GOT3 (cell line): Measurements from ENCODE around the gene TREM2.

Experiments used
- DNase-seq: peaks from one replicate; lab custom pipeline; 2025; ENCODE audit warnings: mixed read lengths; lab: John Stamatoyannopoulos, UW

TREM2 gene

DNA sequence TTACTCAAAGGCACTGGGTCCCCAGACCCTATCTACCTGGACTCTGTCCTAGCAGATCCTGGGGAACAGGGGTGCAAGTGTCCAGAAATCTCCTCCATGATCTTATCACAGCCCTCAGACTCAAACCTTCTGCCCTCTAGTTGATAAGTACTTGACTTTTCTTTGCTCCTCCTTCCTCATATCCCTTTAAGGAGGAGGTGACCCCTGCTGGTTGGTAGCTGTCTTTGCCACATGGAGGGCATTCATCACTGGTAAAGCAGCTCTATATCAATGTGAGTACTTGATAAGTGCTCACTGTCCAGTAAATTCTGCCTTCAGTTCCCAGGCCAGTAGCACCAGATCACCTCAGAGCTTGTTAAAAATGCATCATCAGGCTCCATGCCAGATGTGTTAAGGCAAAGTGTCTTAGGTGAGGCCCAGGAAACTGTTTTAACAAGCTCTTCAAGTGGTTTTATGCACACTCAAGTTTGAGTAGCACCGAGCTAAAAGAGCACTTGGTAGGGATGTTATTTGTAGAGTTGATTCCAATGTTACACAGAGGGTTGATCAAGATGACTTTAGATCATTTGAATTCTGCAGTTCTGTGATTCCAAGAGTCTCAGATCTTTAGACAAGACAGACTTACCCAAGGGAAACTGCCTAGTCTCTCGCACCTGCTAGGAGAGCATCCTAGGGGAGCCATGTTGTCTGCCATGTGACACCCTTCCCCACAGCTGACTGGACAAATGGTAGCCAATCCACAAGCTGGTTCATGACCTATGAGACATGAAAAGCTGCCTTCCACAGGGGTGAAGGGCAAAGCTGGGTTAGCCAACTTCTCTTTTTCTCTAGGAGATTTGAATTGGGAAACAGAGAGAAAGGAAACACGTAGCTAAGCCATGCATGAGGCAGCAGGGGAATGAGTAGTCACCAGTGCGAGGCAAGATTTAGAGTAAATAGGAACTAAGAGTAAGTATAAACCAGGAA is 19.4 kb upstream of the TREM2 start:
- DNase-seq = no peak

DNA sequence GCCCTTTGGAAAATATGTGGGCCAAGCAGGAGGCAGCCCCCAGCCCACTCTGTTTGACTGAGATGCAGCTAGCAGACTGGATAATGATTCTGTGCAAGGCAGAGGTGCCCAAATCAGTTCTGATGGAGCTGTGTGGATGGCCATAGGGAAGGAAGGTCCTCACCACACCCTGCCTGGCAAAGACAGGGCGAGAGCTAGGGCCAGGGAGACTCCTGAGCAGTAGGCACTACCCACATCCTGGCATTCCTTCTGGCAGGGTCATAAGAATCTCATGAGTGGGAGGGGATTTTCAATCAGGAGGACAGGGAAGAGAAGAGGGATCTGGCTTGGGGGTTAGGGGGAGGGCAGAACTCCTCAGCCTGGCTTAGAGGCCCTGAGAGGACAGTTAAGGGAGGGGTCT is 18.6 kb upstream of the TREM2 start:
- DNase-seq = no peak

DNA sequence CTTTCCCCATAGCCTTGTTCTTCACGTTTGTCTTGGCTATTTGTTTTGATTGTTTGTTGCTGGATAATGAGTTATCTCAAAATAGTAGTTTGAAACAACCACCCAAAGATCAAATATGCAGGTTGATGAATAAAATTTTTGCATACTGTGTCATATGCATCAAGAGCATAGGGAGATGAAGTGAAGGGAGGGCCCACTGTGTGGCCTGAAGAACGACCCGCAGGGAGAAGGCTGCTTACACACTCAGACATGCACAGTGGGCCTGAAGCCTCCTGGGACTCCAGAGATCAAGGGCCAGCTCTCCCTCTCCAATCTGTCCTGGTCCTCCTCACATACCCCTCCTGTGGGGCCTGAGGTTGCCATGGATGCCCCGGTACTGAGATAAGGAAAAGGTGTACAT is 16.2 kb upstream of the TREM2 start:
- no peak for DNase-seq

DNA sequence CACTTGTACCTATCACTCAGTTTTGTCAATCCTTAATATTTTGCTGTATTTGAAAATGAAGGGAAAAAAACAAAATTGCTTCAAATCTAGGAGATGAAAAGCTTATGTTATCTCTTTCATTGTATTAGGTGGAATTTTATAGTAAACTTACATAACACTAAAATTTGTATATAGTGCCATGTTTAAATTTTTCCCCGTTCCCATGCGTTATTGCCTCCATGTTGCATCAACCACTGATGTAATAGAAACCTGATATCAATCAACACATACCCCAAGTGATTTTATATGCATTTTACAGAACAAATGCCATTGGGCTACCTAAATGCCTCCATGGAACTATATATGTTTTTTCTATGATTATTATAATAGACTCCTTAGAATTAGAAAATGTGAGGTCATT is 14.8 kb upstream of the TREM2 start:
- no peak for DNase-seq

DNA sequence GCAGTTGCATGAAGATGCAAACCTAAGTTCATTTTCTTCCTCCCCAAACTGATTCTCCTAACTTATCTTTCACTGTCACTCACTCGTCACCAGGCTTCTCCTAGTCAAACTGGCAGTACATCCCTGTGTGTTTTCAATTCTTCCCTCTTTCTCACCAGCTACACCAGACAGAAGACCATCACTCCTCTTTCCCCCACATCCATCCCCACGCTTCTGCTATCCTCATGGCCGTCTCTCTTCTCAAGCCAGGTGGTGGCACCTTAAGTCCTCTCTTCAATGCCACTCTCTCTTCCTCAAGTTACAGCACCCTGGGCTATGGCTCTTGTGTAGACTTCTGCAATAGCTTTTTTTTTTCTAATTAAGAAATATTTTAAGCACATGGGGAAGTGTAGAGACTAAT is 14.4 kb upstream of the TREM2 start:
- no peak for DNase-seq

DNA sequence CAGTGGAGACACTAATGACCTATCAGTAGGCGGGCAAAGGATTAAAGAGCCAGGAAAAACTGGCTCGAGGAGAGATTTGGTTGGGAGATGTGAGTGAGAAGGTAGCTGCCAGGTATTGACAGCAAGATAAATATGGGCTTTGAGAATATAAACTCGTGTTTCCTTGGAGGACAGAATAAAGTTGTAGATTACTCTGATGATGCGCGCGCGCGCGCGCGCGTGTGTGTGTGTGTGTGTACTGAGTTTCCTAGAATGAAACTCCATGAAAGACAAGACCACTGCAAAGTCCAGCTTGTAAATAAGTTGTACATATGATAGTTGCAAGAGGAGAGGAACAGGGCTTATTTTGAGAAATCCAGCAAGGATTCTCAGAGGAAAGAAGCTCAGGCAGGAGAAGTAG is 13.3 kb upstream of the TREM2 start:
- DNase-seq = no peak

DNA sequence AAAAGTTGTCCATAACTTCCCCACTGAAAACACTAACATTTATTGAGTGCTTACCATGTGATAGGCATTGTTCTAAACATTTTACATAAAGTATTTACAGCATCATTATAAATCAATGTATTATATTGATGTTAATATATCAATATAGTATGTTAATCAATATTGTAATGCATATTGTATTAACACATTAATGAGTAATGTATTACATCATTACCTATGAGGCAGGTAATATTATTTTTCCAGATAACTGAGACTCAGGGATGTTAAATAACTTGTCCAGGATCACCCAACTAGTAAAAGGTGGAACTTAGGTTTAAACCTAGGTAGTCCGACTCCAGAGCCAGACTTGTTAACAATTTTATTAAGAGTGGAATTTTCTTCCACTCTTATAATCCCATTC is 12.2 kb upstream of the TREM2 start:
- DNase-seq = no peak

DNA sequence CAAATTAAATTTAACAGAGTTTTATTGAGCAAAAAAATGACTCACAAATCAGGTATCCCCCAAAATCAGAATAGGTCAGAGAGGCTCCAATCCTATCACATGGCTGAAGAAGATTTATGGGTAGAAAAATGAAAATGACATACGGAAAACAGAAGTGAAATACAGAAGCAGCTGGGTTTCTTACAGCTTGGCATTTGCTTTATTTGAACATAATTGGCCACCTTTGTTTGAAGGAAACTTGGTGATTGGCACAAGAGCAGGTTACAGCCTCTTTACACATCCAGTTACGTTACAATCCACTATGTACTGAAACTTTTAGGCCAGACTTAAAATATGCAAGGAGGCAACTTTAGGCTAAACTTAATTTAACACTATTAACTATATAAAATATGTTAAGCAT is 11.7 kb upstream of the TREM2 start:
- DNase-seq = no peak

DNA sequence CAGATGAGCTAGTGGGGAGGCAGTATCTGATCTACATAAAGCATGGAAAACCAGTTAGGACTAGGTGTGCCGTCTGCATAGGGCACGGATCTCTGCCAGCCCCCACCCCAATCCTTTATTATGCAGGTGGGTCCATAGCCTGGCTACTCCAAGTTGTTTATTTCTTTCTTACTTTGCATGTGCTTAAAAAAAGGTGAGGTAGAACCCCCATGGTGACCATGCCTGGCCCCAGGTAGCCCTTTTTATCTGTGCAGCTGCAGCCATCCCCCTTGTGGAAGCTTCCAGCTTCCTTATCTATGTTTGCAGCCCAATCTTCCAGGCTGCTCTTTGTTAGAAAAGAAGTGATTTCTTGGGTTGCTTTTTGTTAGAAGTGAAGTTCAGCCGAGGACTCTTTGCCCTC is 9.0 kb upstream of the TREM2 start:
- DNase-seq = no peak

DNA sequence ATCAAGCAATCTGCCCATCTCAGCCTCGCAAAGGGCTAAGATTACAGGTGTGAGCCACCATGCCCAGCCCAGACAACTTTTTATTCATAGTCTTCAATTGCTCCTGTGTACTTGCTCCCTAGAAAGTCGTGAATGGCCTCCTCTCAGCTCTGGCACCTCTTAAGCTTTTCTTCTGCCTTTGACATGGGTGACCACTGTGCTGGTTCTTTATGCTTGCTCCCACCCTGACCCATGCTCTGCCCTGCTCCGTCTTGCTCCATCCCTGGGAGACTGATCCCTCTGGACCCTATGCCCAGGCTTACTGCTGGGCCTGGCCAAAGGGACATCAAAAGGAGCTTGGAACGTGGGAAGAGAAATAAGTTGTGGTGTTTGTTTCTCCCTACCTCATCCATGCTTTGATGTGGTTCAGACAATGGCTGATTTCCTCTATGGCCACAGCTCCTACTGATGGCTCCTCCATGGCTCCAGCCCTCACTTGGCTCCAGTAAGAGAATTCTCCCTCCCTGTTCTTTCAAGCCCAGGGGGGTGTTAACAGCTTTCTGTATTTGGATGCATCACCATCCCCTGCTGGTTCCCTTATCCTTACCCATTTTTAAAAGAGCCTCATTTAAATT is 7.7 kb upstream of the TREM2 start:
- DNase-seq = no peak

DNA sequence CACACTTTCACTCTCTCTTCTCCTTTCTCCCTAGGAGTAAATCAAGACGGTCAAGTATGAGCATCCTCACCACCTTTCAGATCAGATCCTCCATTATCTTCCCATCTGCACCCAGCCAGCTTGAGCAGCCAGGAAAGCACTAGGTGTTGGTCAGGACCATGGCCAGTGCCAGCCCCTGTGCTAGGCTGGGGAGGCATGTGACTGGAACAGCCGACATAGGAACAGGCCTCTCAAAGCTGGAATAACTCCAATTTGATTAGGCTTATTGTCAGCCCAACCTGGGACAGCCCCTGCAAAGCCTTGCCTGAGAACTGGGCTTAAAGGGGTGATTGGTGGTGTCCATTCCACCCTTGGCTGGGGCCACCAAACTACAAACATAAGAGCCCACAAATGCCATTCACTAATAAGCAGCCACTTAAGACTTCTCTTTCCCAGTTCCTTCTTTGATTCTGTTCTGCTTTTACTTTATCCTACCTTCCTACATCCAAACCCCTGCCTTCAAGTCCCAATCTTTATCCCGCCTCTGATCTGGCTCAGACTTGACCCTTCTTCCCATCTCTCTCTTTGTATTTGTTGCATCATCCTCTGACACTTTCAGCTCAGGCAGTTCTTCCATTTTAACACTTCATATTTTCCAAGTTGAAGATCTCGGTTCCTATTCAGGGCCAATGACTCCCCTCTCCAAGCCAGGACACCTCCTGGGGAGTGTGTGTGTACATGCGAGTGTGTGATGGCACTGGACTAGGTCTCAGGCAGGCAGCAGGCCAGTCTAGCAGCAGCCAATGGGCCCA is 4.5 kb upstream of the TREM2 start:
- no peak for DNase-seq

DNA sequence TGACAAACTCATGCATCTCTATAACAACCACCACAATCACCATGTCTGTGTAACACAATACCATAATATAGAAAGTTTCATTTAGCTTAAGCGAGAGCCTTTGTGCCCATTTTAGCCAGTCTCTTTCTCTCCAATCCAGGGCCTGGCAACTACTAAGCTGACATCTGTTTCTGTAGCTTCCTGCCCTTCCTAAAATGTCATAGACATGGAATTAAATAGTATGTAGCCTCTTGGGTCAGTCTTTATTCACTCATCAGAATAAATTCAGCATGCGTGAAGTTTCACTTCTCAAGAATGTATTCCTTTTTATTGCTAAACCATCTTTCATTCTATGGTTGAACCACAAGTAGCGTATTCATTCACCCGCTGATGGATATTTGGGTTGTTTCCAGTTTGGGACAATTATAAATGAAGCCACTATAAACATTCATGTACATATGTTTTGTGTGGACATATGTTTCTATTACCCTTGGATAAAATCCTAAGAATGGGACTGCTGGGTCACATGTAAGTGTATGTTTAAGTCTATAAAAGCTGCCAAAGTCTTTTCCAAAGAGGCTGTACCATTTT is 1.7 kb upstream of the TREM2 start:
- no peak for DNase-seq

DNA sequence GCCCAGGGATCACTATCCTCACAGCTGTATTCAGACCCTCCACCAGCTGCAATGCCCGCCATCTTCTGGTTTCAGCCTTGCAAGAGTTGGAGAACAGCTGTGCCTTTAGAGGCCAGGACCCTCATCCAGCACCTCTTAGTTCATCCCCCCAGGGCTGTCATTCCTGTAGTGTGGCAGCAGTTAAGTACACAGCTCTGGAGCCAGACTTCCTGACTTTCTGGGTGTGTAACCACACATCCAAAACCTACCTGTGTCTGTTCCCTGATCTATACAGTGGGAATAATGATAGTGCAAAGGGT is 452 bp upstream of the TREM2 start:
- DNase-seq = no peak

DNA sequence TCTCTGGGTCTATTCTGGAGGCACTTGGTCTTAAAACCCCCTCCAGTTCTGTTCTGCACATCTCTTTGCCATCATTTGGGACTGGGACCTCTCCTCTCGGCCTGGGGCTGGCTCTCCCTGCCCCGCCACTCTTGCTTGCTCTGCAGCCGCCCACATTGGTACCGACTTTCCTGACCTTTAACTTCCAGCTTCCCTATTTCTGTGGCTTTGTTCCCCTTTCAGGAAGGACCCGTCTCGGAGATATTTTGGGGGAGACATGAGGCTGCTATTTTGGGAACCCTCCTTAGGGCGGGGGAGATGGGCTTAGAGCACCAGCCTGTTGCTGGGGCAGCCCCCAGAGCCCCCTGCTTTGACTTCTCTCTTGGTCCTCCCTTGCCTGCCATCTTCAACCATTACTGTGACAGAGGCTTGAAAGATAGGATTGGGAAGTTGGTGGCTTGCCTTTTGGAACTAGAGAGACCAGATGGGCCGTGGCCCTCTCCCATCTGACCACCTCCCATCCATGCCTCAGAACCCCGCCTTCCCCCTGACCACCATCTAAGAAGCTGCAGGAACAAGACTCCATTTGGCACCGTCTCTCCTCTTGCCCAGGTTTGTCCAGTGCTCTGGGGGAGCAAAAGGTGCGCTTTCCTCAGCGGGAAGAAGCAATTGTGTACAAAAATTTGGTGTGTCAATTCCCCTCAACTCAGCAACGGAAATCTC is 914 bp downstream of the TREM2 start:
- DNase-seq = no peak

DNA sequence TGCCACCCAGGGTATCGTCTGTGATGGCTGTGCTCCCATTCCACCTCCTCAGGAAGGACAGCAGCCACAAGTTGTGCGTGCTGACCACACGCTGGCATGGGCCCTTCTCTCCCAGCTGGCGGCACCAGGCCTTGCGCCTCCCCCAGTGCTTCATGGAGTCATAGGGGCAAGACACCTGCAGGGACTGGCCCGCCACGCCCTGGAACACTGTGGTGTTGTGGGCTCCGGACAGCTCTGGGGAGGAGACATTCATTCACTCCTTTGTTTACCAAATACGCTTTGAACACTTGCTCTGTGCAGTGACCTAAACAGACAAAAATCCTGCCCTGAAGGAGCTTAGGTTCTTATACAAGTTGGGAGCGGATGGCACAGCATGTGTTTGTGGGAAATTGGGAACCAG is 1.5 kb downstream of the TREM2 start:
- no peak for DNase-seq

DNA sequence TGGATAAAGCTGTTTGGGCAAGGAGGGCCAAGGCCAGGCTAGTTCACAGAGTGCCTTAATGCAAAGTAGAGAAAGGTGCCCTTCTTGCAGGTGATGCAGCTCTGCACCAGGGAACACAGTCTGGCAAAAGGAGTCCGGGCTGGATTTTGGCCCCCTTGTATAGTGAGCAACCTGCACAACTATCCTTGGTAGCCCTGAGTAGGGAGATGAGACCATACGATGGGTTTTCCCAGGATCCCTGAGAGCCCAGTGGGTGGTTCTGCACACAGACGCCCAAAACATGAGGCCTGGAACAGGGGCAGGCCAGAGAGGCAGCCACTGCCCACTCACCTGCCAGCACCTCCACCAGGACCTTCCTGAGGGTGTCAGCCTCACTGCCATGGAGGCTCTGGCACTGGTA is 2.0 kb downstream of the TREM2 start:
- no peak for DNase-seq

DNA sequence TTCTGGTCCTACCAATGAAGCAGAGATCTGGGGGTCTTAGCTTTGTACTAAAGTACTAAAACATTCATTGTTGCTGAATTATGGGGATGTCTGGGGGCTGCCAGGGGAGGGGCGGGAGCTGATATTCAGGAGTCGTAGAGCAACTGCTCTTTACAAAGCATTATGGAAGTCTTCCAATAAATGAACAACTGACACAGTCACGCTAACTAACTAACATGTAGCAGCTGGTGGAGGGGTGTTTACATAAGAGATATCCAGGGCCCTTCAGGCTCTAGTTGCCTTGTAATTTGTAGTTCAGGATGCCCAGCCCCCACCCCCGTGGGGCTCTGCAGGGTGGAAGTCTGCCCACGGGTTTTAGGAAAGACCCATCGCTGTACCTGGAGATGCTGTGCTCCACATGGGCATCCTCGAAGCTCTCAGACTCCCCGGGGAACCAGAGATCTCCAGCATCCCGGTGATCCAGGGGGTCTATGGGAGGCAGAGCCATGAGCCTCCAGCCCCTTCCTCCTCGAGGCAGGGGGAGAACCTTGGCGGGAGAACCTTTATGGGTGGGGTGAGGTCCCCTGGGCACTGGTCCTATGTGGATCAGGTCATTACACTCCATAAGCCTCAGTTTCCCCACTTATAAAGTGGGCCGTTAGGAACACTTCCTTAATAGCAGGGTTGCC is 3.4 kb downstream of the TREM2 start:
- no peak for DNase-seq

DNA sequence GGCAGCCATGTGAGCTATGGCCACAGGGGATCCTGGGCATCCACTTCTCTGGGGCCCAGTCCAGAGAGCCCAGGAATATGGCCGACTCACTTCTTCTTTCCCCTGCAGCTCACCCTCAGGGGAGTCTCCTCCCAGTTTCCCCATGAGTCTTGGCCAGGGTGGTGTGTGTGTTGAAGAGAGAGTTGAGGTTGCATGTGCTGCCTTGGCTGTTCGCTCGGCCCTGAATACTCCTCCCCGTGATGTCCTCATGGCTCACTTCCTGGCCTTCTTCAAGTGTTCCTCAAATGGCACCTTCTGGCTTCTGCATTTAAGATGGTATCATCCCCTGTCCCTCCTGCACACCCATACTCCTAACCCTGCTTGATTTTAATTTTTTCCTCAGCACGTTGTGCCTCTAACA is 5.6 kb downstream of the TREM2 start:
- no peak for DNase-seq

DNA sequence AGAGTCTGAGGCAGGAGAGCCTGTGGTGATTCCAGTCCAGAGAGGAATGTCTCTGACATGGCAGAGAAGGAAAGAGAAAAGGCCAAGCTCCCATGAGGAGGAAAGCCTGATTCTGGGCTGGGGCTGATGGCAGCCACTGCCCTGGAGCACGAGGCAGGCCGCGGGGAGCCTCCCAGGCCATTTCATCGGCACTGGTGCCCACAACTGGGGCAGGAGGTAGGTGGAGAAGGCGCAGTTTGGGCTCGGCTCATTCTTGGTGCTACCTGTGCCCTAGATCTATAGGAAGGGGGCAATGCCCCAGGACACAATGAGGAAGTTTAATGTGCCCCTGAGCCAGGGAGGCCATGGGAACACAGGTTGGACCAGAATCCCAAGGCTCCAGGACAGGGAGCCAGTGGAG is 6.1 kb downstream of the TREM2 start:
- DNase-seq = no peak

DNA sequence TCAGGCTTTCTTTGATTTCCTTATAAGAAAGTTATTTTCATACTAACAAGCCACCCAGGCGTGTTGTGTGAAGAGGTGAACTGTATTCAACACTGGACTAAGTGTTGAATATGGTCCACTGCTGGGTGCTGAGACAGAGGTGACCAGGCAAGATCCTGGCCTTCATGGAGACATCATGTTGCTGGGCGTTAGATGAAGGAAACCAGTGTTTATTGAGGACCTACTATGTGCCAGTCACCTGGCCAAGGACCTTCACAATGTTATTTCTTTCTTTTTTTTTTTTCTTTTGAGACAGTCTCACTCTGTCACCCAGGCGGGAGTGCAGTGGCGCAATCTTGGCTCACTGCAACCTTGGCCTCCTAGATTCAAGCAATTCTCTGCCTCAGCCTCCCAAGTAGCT is 6.9 kb downstream of the TREM2 start:
- DNase-seq = no peak

DNA sequence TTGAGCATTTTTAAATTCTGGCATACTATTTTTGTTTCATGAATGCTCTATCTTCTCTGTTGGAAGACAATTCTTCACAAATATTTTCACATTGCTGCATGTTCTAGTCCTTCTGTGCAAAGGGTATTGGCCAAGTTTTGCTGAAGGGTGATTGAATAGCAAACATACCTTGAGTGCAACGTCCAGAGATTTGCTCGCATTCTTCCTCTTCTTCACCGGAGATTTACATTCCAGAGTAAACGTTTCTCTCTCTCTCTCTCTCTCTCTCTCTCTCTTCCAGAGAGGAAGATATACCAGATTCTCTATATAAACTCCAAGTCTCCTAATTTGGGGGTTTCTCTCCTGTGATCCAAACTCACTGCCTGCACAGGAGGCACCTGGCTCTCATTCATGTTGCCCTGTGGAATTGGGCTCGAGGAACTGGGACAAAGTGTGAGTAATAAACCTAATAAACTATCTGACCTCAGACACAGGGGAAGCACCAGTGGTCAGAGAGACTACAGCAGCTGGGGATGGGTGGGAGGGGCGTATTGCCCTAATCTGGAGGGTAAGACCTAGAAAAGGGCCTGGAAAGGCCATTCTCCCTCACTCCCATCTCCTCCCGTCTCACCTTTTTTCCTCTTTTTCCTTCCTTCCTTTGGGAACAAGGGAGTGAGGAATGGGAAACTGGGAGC is 7.6 kb downstream of the TREM2 start:
- no peak for DNase-seq
